Measurements from ENCODE around the gene LLGL1.

The LLGL1 gene

GRCh38 chr17:18229771-18230170, 4.3 kb downstream of the LLGL1 start:
- DNase-seq (ENCODE audit: low spot score), result no peak

DNA sequence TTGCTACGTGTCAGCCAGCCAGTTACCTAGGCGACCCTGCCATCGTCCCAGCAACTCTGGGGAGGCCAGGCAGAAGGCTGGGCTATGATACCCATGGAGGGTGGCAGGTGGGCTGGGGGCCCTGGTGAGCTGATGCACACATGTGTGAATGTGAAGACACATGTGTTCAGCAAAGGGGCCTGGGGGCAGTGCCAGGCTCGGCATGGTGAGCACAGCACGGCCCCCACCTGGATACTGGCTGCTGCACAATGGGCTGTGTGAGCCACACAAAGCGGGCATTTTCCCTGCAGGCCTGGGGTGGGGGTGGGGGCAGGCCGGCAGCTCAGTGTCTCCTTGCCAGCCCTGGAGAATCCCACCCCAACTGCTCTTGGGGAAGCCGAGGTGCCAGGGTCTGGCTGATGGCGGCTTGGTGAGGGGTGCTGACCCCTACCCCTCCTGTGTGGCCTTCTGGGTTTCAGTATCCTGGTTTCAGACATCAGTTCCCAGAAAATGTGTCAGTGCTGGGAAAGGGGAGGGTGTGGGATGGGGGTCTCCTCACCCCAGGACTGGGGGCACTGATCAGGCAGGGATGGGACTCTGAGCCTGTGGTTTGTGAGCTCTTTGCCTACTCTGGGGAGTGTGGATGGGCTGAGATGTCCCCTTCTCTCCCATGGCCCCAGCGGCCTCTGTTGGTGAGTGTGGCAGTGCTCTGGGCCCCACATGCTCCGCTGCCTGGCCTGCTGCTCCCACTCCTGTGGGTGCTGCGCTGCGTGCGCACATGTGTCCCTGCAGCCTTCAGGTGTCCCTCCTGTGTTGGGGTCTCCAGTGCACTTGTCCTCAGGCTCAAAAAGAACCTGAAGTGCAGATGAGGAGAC, 5.1 kb downstream of the LLGL1 start:
- DNase-seq (ENCODE audit: low spot score), result no peak

GRCh38 chr17:18231164-18231563, 5.7 kb downstream of the LLGL1 start:
- no peak for DNase-seq (ENCODE audit: low spot score)

DNA sequence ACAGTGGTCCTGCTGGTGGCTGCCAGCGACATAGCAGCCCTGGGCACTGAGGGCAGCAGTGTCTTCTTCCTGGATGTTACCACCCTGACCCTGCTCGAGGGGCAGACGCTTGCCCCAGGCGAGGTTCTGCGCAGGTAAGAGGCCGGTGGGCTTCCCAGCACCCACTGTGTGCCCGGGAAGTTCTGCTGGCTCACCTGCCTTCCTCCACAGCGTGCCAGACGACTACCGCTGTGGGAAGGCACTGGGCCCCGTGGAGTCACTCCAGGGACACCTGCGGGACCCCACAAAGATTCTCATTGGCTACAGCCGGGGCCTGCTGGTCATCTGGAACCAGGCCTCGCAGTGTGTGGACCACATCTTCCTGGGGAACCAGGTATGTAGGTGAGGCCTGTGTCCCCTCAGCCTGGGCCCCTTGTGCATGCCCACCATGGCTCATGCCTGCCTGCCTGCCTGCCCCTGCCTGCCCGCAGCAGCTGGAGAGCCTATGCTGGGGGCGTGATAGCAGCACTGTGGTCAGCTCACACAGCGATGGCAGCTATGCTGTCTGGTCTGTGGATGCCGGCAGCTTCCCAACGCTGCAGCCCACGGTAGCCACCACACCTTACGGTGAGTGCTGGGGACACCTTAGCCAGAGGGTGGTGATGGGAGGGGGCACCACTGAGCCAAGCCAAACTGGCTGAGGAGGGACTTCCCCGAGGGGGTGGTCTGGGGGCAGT, 8.5 kb downstream of the LLGL1 start:
- DNase-seq (ENCODE audit: low spot score), result no peak

DNA sequence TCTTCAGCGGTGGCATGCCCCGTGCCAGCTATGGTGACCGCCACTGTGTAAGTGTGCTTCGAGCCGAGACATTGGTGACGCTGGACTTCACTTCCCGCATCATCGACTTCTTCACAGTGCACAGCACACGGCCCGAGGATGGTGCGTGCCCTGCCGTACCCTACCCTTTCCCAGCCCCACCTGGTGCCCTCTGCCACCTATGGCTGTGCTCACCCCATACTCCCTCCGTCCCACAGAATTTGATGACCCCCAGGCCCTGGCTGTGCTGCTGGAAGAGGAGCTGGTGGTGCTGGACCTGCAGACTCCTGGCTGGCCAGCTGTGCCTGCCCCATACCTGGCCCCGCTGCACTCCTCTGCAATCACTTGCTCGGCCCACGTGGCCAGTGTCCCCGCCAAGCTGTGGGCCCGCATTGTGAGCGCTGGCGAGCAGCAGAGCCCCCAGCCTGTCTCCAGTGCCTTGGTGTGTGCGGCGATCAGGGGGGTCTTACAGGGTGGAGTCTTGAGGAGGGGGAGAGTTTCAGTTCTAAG, 9.5 kb downstream of the LLGL1 start:
- DNase-seq (ENCODE audit: low spot score), result no peak

GRCh38 chr17:18235743-18236256, 10.4 kb downstream of the LLGL1 start:
- DNase-seq (ENCODE audit: low spot score), result no peak

GRCh38 chr17:18236494-18236893, 11.1 kb downstream of the LLGL1 start:
- DNase-seq (ENCODE audit: low spot score), result no peak

DNA sequence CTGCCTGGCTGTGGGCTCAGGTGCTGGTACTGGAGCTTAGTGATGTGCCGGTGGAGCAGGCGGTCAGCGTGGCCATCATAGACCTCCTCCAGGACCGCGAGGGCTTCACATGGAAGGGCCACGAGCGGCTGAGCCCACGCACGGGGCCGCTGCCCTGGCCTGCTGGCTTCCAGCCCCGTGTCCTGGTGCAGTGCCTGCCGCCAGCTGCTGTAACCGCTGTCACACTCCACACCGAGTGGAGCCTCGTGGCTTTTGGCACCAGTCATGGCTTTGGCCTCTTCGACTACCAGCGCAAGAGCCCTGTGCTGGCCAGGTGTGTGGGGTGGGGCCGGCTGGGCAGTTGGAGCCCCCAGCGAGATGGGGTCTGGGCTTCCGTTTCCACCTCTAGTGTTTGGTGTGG, 12.0 kb downstream of the LLGL1 start:
- no peak for DNase-seq (ENCODE audit: low spot score)

GRCh38 chr17:18238299-18238698, 12.9 kb downstream of the LLGL1 start:
- DNase-seq (ENCODE audit: low spot score), result no peak

DNA sequence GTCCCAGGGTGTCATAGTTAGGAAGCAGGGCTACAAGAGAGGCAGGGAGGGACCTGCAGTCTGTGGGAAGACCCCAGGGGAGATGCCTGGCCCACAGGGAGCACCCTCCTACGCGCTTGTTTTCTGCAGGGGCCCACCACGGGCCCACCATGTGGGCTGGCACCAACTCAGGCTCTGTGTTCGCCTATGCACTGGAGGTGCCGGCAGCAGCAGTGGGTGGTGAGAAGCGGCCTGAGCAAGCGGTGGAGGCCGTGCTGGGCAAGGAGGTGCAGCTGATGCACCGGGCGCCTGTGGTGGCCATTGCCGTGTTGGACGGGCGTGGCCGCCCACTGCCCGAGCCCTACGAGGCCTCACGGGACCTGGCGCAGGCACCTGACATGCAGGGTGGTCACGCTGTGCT, 15.0 kb downstream of the LLGL1 start:
- no peak for DNase-seq (ENCODE audit: low spot score)

GRCh38 chr17:18241229-18241871, 15.9 kb downstream of the LLGL1 start:
- DNase-seq (ENCODE audit: low spot score), result no peak

- DNase-seq (ENCODE audit: low spot score), result no peak
Observed at GRCh38 chr17:18245038-18245776, 19.8 kb downstream of the LLGL1 start.

DNA sequence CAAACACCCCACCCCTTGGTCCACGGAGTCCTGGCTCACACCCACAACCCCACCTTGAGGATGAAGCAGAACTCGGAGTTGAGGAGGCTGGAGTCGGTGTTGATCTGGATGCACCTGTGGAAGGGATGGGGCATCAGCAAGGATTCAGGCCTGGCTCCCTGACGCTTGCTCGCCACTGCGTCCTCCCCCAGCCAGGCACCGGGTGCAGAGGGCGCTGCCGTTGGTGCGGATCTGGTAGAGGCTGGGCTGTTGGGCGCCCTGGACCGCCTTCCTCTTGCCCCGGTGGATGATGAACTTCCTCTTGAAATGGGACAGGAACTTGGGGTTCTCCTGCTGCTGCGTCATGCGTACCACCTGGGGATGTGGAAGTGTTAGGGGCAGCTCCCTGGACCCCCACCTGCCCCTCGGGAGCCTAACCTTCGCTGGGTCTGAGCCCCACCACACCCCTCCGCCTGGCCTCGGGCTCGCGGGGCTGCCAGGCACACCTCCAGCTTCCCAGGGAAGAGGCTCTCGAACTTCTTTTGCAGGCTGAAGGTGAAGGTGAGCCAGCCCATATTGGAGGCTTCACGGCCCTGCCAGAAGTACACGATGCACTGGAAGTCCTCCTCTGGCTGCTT, 20.8 kb downstream of the LLGL1 start:
- DNase-seq (ENCODE audit: low spot score), result no peak

- no peak for DNase-seq (ENCODE audit: low spot score)
Observed at GRCh38 chr17:18246880-18247612, 21.6 kb downstream of the LLGL1 start.

DNA sequence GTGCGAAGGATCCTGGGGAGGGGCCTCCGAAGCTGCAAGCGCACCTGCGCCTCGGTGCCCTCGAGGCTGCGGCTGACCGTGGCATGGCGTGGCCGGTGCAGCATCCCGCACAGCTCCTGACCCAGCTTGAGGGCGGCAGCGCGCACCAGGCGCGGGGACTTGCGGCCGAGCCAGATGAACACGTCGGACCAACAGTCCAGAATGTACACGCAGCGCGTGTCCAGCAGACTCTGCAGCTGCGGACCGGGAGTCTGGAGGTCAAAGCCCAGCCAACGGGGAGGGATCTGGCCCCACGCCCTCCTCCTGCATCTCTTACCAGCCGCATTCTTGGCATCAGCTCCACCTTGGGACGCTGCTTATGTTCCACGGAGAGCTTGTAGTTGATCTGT, 22.2 kb downstream of the LLGL1 start:
- no peak for DNase-seq (ENCODE audit: low spot score)

DNA sequence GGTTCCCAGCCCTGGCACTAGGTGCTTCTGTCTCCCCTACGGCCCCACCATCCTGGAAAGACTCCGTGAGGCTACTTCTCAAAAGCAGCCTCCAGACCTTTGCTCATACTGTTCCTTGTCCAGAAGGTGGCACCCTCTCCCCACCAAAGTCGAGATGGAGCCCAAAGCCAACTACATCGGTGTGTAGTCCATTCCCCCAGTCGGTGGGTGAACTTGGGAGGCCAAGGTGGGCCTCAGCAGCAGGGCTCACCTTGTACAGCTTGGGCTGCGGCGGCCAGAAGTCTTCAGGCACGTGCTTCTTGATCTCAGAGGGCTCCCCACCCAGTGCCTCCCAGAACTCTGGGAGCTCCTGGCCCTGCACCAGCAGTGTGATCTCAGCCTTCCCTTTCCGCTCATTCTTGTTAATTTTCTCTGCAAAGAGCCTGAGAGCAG, 22.9 kb downstream of the LLGL1 start:
- peak; percentile 95 for DNase-seq (ENCODE audit: low spot score)

- DNase-seq (ENCODE audit: low spot score), result no peak
Observed at GRCh38 chr17:18248811-18249210, 23.4 kb downstream of the LLGL1 start.

DNA sequence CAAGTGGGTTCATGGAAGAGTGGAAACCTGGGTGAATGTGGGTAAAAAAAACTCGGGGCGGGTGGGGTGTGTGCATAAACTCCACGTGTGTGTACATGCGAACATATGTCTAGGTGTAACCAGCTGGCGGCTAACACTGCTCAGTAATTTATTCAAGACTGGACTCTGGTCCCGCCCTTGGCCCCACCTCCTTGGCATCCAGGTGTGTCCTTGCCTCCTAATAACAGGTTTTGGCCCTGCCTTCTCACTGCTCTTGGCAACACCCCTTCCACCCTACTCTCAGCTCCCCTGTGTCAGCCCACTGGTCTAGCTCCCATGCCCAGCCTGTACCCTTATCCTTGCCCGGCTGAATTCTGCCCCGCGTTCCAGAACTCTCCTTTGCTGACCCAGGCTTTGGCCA, 24.8 kb downstream of the LLGL1 start:
- no peak for DNase-seq (ENCODE audit: low spot score)

DNA sequence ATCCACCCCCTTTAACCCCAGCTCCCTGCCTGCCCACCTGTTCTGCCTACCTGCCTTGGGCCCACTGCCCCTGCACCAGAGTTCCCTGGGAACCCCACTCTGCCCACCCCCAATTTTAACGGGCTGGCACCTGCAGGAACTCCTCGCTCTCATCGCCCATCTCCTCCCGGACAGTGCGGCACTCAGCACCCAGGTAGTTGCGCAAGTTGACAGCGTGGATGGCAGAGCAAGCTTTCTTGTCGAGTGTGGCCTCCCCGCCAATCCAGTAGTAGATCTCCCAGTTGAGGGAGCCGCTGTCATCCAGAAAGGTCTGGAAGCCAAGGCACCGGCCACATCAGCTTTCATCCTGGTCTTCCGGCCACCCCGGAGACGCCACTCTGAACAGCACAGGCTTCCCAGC, 25.3 kb downstream of the LLGL1 start:
- DNase-seq (ENCODE audit: low spot score), result no peak

DNA sequence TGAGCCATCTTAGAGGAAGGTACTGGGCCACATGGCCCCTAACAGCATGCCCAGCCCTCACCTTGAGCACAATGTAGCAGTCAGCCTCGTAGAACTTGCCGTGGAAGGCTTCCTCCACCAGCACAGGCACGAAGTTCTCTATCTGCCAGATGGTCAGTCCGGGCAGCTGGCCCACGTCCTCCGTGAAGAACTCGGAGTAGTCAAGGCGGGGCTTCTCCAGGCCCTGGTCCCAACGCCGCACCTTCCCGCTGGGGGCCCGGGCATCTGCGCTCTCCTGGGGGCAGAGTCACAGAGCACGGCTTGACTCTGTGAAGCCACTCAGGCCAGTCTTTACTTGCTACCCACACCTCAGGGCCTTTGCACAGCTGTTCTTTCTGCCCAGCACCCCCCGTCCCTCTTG, 25.8 kb downstream of the LLGL1 start:
- DNase-seq (ENCODE audit: low spot score), result no peak

DNA sequence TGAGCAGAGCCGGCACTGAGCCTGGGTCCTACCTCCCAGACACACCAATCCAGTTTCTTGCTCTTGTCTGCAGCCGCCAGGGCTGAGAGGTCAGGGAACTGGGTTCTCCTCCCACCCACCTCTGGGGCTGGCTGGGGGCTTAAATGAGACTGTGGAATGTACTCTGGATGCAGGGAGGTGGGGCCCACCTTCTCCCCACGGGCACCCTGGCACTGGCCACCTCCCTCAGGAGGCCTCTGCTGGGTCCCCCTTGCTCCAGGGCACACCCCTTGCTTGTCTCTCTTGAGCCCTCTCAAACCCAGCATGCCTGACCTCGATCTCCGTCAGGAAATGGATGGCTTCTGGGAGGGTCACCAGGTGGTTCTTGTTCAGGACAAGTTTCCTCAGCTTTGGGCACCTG, 26.7 kb downstream of the LLGL1 start:
- DNase-seq (ENCODE audit: low spot score), result no peak
